ENCODE results near the gene GLDC.

DNA sequence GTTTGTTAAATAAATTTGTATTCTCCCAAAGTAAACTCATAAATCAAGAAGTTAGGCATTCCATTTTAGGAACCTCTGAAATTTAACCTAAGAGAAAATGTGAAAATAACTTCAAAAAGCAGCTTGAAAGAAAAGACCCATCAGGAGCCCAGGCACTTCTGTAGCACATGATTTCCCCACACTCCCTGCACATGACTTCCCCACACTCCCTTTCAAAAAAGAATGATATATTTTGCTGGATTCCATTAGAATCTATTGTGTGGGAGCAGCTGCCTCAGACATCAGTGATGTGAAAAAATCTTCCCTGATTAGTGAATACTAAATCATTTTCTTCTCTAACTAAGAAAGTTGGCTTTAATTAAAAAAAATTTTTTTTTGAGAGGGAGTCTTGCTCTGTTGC is 83.3 kb downstream of the GLDC start:
- TF ChIP-seq, protein P1, sequence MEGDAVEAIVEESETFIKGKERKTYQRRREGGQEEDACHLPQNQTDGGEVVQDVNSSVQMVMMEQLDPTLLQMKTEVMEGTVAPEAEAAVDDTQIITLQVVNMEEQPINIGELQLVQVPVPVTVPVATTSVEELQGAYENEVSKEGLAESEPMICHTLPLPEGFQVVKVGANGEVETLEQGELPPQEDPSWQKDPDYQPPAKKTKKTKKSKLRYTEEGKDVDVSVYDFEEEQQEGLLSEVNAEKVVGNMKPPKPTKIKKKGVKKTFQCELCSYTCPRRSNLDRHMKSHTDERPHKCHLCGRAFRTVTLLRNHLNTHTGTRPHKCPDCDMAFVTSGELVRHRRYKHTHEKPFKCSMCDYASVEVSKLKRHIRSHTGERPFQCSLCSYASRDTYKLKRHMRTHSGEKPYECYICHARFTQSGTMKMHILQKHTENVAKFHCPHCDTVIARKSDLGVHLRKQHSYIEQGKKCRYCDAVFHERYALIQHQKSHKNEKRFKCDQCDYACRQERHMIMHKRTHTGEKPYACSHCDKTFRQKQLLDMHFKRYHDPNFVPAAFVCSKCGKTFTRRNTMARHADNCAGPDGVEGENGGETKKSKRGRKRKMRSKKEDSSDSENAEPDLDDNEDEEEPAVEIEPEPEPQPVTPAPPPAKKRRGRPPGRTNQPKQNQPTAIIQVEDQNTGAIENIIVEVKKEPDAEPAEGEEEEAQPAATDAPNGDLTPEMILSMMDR (IDR thresholded peaks at IDR 0.05) = no peak
- no peak for TF ChIP-seq POLR2AphosphoS5 (IDR thresholded peaks at IDR 0.05; ENCODE audit: low read depth, low read length)

Data from Panc1 (cell line).